COLO829 (cell line): ENCODE measurements around the gene C16orf54.
"Not testable (repeated sequence)": the region's sequence is repeated elsewhere in the genome, so short reads cannot be mapped to it uniquely, and the experiment has no call there.

Source experiments
- DNase-seq: peaks from one replicate; pipeline ENCODE4 v3.0.0; 2012; ENCODE audit warnings: low spot score

Gene C16orf54

GRCh38 chr16:29707160-29707559 lies 38.6 kb downstream of the C16orf54 start:
- not testable (repeated sequence) for DNase-seq

DNA sequence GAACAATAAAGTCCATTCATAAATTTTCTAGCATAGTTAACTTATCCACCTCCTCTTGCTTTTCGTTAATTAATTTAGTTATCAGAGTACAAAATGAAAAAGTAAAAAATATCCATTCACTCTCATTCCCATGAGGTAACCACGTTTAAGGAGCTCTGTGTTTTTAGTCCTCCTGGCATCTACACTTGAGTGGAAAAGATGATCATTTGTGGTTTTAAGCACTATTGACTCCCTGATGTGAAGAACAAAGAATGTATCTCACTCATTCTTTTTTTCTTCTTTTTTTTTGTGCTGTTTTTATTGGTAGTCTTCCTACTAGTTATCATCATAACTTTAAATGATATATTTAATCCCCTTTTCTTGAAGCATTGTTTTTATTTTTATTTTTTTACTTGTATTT lies 40.8 kb downstream of the C16orf54 start:
- peak; percentile 51 for DNase-seq

GRCh38 chr16:29702269-29702668 lies 43.5 kb downstream of the C16orf54 start:
- DNase-seq: no peak

- DNase-seq: no peak
Measured at GRCh38 chr16:29701214-29701555, 44.6 kb downstream of the C16orf54 start.

- peak; percentile 93 for DNase-seq
Measured at GRCh38 chr16:29700253-29700987, 45.4 kb downstream of the C16orf54 start.

- DNase-seq: no peak
Measured at GRCh38 chr16:29699324-29700219, 46.2 kb downstream of the C16orf54 start.

GRCh38 chr16:29698484-29699323 lies 47.1 kb downstream of the C16orf54 start:
- no peak for DNase-seq

DNA sequence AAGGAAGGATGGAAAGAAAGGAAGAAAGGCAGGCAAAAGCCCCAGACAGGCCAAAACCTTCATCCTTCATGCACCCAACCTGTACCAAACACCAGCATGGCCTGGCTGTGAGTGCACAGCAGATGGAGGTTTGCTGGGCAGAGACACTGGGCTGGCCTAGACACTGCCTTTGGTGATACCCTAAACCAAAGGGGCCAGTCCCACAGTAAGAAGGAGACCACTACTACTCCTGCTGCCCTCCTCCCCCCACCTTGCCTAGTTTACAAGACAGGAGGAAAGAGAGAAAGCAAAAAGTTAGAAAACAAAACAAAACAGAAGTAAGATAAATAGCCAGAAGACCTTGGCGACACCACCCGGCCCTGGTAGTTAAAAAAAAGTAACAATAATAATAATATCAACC lies 47.7 kb downstream of the C16orf54 start:
- DNase-seq: no peak

DNA sequence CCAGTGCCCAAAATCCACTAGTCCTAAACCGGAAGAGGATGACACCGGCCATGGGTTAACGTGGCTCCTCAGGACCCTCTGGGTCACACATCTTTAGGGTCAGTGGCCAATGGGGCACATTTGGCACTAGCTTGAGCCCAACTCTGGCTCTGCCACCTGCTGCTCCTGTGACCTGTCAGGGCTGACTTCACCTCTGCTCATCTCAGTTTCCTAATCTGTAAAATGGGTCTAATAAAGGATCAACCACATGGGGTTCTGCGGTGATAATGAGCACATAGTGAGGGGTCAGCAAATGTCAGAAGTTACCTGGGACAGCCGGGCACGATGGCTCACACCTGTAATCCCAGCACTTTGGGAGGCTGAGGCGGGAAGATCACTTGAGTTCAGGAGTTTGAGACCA lies 48.4 kb downstream of the C16orf54 start:
- no peak for DNase-seq

GRCh38 chr16:29696881-29697331 lies 48.9 kb downstream of the C16orf54 start:
- DNase-seq: no peak

GRCh38 chr16:29695675-29696074 lies 50.1 kb downstream of the C16orf54 start:
- DNase-seq: not testable (repeated sequence)

DNA sequence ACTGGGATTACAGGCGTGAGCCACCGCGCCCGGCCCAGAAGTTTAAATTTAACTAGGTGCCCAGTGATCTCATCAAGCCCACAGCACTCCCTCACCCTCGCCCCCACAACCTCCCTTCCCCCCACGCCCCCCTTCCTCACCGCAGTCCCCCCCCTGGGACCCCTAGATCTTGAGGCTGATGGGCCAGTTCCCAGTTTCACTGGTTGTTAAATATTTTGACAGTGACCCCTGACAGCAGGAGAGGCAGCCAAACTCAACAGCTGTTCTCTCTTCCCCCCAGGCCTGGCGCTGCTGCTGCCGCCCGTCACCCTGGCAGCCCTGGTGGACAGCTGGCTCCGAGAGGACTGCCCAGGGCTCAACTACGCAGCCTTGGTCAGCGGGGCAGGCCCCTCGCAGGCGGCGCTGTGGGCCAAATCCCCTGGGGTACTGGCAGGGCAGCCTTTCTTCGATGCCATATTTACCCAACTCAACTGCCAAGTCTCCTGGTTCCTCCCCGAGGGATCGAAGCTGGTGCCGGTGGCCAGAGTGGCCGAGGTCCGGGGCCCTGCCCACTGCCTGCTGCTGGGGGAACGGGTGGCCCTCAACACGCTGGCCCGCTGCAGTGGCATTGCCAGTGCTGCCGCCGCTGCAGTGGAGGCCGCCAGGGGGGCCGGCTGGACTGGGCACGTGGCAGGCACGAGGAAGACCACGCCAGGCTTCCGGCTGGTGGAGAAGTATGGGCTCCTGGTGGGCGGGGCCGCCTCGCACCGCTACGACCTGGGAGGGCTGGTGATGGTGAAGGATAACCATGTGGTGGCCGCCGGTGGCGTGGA lies 51.2 kb downstream of the C16orf54 start:
- DNase-seq: no peak

DNA sequence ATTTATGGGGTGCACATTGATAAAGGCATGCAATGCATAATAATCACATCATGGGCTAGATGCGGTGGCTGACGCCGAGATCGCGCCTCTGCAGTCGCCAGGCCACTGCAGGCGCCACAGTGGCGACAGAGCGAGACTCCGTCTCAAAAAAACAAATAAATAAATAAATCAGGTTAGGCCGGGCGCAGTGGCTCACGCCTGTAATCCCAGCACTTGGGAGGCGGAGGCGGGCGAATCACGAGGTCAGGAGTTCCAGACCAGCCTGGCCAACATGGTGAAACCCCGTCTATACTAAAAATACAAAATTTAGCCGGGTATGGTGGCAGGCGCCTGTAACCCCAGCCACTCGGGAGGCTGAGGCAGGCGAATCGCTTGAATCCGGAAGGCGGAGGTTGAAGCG lies 53.2 kb downstream of the C16orf54 start:
- DNase-seq: not testable (repeated sequence)
